NCI-H1417 treated with DMSO at 0.1 percent for 48 hours (cell line): ENCODE measurements around the gene RAPGEF4.

Experiments used
- DNase-seq: peaks from one replicate; lab custom pipeline; 2025; lab: John Stamatoyannopoulos, UW

Gene RAPGEF4

GRCh38 chr2:173095356-173095755, 359.7 kb downstream of the RAPGEF4 start:
- DNase-seq = no peak

- DNase-seq = no peak
Measured at GRCh38 chr2:173099271-173099670, 363.6 kb downstream of the RAPGEF4 start.

DNA sequence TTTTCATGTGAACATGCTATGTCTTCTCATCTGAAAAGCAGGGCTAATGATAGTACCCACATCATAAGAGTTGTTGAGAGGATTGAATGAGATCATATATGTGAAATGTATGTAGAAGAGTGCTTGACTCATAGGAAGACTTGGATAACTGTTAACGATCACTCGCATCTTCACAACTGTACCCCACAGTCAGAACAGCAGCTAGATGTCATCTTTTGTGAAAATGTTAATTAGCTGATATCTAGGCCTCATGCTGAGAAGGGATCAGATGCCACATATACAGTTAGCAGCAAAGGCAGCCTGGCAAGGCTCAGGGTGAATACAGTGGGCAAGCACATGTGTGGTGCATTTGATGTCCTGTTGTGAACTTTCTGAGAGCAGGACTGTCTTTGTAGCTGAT, 364.2 kb downstream of the RAPGEF4 start:
- DNase-seq = no peak

- DNase-seq = no peak
Measured at GRCh38 chr2:173101687-173102086, 366.0 kb downstream of the RAPGEF4 start.
